Neural progenitor cell (in vitro differentiated cells): ENCODE measurements around the gene RPF1. TPM values are rescaled to one million over a fixed set of nuclear protein-coding genes. Genes with fewer than 3 reads are reported as not detected.
"Not testable (repeated sequence)": the region's sequence is repeated elsewhere in the genome, so short reads cannot be mapped to it uniquely, and the experiment has no call there.

Experiments used
- DNase-seq: peaks from one replicate; pipeline ENCODE4 v3.0.0-alpha.2; 2016; ENCODE audit warnings: low spot score
- H2AFZ ChIP-seq: fragments of 200-600 bp; sonication (generic); replicated peaks from 2 replicates; pipeline ENCODE4 v1.6.1; 2016; ENCODE audit warnings: antibody characterized with exemption
- H3F3A ChIP-seq: fragments of 200-600 bp; sonication (generic); 2 replicates; pipeline ENCODE4 v1.6.1; 2016; ENCODE audit warnings: antibody characterized with exemption, low read depth
- H3K27ac ChIP-seq: fragments of 200-600 bp; sonication (generic); 2 replicates; pipeline ENCODE4 v1.5.1; 2016; ENCODE audit warnings: mild to moderate bottlenecking
- H3K27me3 ChIP-seq: fragments of 200-600 bp; sonication (generic); 2 replicates; pipeline ENCODE4 v1.6.1; 2016; ENCODE audit warnings: mild to moderate bottlenecking, moderate library complexity
- H3K36me3 ChIP-seq: fragments of 200-600 bp; sonication (generic); 2 replicates; pipeline ENCODE4 v1.5.1; 2016
- H3K4me1 ChIP-seq: fragments of 200-600 bp; sonication (generic); 2 replicates; pipeline ENCODE4 v1.6.1; 2016; ENCODE audit warnings: mixed run types
- H3K4me2 ChIP-seq: fragments of 200-600 bp; sonication (generic); 2 replicates; pipeline ENCODE4 v1.6.1; 2016
- H3K4me3 ChIP-seq: fragments of 200-600 bp; sonication (generic); 2 replicates; pipeline ENCODE4 v1.5.1; 2016
- H3K79me2 ChIP-seq: fragments of 200-600 bp; sonication (generic); 2 replicates; pipeline ENCODE4 v1.6.1; 2016; ENCODE audit warnings: low read depth
- H3K9ac ChIP-seq: fragments of 200-600 bp; sonication (generic); 2 replicates; pipeline ENCODE4 v1.6.1; 2016
- H3K9me3 ChIP-seq: fragments of 200-600 bp; sonication (generic); 2 replicates; pipeline ENCODE4 v1.5.1; 2016; ENCODE audit warnings: low read depth
- H4K20me1 ChIP-seq: fragments of 200-600 bp; sonication (generic); 2 replicates; pipeline ENCODE4 v1.6.1; 2016; ENCODE audit warnings: low read depth
- H3K27ac Mint-ChIP-seq: 3 replicates; pipeline ENCODE4 v1.8.0; 2021; ENCODE audit warnings: mixed read lengths
- H3K27me3 Mint-ChIP-seq: 2 replicates; pipeline ENCODE4 v1.8.0; 2022; ENCODE audit warnings: low read depth, mild to moderate bottlenecking, inconsistent platforms, moderate library complexity, mixed read lengths; ENCODE audit not compliant: insufficient read depth
- H3K36me3 Mint-ChIP-seq: 3 replicates; pipeline ENCODE4 v1.8.0; 2021; ENCODE audit warnings: mixed read lengths
- H3K4me1 Mint-ChIP-seq: 3 replicates; pipeline ENCODE4 v1.8.0; 2021; ENCODE audit warnings: mixed read lengths
- H3K4me3 Mint-ChIP-seq: 3 replicates; pipeline ENCODE4 v1.8.0; 2021; ENCODE audit warnings: mild to moderate bottlenecking, moderate library complexity, mixed read lengths
- H3K9me3 Mint-ChIP-seq: 3 replicates; pipeline ENCODE4 v1.8.0; 2020; ENCODE audit warnings: mixed read lengths
- CTCF ChIP-seq: fragments of 200-600 bp; sonication (generic); IDR thresholded peaks from 2 replicates; pipeline ENCODE4 v1.5.1; 2017; ENCODE audit warnings: antibody characterized with exemption, mild to moderate bottlenecking
- EZH2 ChIP-seq: fragments of 200-600 bp; sonication (generic); IDR thresholded peaks from 2 replicates; pipeline ENCODE4 v1.6.1; 2017; ENCODE audit warnings: antibody characterized with exemption, mild to moderate bottlenecking, moderate library complexity
- EZH2phosphoT487 ChIP-seq: fragments of 200-600 bp; sonication (generic); IDR thresholded peaks from 2 replicates; pipeline ENCODE4 v1.6.1; 2017; ENCODE audit warnings: antibody characterized with exemption
- total RNA-seq: library from RNA; depleted of rRNA; stranded (reverse); fragments of >200 nt; gene quantifications from 2 replicates; pipeline ENCODE4 v1.2.3, GENCODE V29; 2015; ENCODE audit warnings: low replicate concordance

Gene RPF1
- total RNA-seq, 1 donor from 2014 or later: 81.6 TPM

- H3K79me2 ChIP-seq: peaks cover 51% of the 10 kb centered on the region
- peaks cover 6% of the 10 kb centered on the region for H3K27me3 Mint-ChIP-seq
- no peak for TF ChIP-seq EZH2phosphoT487
- no peak for TF ChIP-seq EZH2
- no peak for TF ChIP-seq CTCF
Observed at GRCh38 chr1:84506729-84507453, 27.8 kb downstream of the RPF1 start.

GRCh38 chr1:84507887-84508286 lies 28.8 kb downstream of the RPF1 start:
- Histone ChIP-seq H3K79me2 (peaks cover 41% of the 10 kb centered on the region), H3K4me1 (peaks cover 23% of the 10 kb centered on the region), H4K20me1 (peaks cover 27% of the 10 kb centered on the region), H3K4me2 (peak overlapping the region; percentile 97), H3K4me3 (peak overlapping the region; percentile 93), H3F3A (peaks cover 16% of the 10 kb centered on the region)
- not testable (repeated sequence) for H3K27me3 ChIP-seq, H3K9ac ChIP-seq, DNase-seq, H3K27ac ChIP-seq, H3K36me3 ChIP-seq, H3K27me3 Mint-ChIP-seq, H2AFZ ChIP-seq, H3K9me3 ChIP-seq, H3K27ac Mint-ChIP-seq
- Mint-ChIP-seq H3K9me3 (peaks cover 30% of the 10 kb centered on the region), H3K4me3 (peak overlapping the region; percentile 38), H3K36me3 (peaks cover 19% of the 10 kb centered on the region), H3K4me1 (peaks cover 21% of the 10 kb centered on the region)

More at GRCh38 chr1:84506729-84507453, 27.8 kb downstream of the RPF1 start:
- Histone ChIP-seq H3K4me3 (peak overlapping the region; percentile 93), H3K9me3 (peaks cover 9% of the 10 kb centered on the region), H3K9ac (peak overlapping the region; percentile 1), H3K36me3 (peaks cover 4% of the 10 kb centered on the region), H3K27me3 (no peaks in the 10 kb centered on the region), H3K4me1 (peaks cover 23% of the 10 kb centered on the region), H2AFZ (peak overlapping the region; percentile 90), H4K20me1 (peaks cover 36% of the 10 kb centered on the region), H3K4me2 (peak overlapping the region; percentile 97), H3K27ac (peak overlapping the region; percentile 92), H3F3A (peaks cover 16% of the 10 kb centered on the region)
- Mint-ChIP-seq H3K9me3 (peaks cover 30% of the 10 kb centered on the region), H3K4me3 (peak overlapping the region; percentile 99), H3K27ac (peak overlapping the region; percentile 93), H3K4me1 (peaks cover 21% of the 10 kb centered on the region), H3K36me3 (peaks cover 19% of the 10 kb centered on the region)
- DNase-seq: no peak

- H3K4me3 Mint-ChIP-seq: peak overlapping the region; percentile 51
Observed at GRCh38 chr1:84508510-84508909, 29.4 kb downstream of the RPF1 start.

More at GRCh38 chr1:84508510-84508909, 29.4 kb downstream of the RPF1 start:
- peaks cover 15% of the 10 kb centered on the region for H3K4me1 Mint-ChIP-seq
- H3K27ac ChIP-seq: no peak overlapping the region
- peaks cover 21% of the 10 kb centered on the region for H4K20me1 ChIP-seq
- H3K4me1 ChIP-seq: peaks cover 23% of the 10 kb centered on the region
- H3K9me3 ChIP-seq: peaks cover 9% of the 10 kb centered on the region
- H3K79me2 ChIP-seq: peaks cover 35% of the 10 kb centered on the region
- H2AFZ ChIP-seq: no peak overlapping the region
- H3F3A ChIP-seq: peaks cover 16% of the 10 kb centered on the region
- TF ChIP-seq EZH2phosphoT487: no peak
- no peak for TF ChIP-seq CTCF
- no peak for TF ChIP-seq EZH2
- H3K4me2 ChIP-seq: no peak overlapping the region
- H3K9ac ChIP-seq: no peak overlapping the region
- H3K36me3 ChIP-seq: peaks cover 4% of the 10 kb centered on the region
- H3K27ac Mint-ChIP-seq: no peak overlapping the region
- H3K36me3 Mint-ChIP-seq: peaks cover 19% of the 10 kb centered on the region
- no peaks in the 10 kb centered on the region for H3K27me3 ChIP-seq
- peaks cover 30% of the 10 kb centered on the region for H3K9me3 Mint-ChIP-seq
- DNase-seq: no peak
- no peak overlapping the region for H3K4me3 ChIP-seq
- H3K27me3 Mint-ChIP-seq: peaks cover 6% of the 10 kb centered on the region
